Pulmonary artery endothelial cell (primary cell): ENCODE measurements around the gene ERCC3. TPM values are rescaled to one million over a fixed set of nuclear protein-coding genes. Genes with fewer than 3 reads are reported as not detected.
"Not testable (repeated sequence)": the region's sequence is repeated elsewhere in the genome, so short reads cannot be mapped to it uniquely, and the experiment has no call there.

Experiments used
- DNase-seq: peaks from one replicate; pipeline ENCODE4 v3.0.0-alpha.2; 2011; ENCODE audit warnings: low read depth, low spot score
- total RNA-seq: library from RNA; depleted of rRNA; stranded (reverse); fragments of >200 nt; gene quantifications from 2 replicates; pipeline ENCODE4 v1.2.3, GENCODE V29; 2014

Gene ERCC3
- total RNA-seq, 1 donor from 2014 or later, result 35.1 TPM

DNA sequence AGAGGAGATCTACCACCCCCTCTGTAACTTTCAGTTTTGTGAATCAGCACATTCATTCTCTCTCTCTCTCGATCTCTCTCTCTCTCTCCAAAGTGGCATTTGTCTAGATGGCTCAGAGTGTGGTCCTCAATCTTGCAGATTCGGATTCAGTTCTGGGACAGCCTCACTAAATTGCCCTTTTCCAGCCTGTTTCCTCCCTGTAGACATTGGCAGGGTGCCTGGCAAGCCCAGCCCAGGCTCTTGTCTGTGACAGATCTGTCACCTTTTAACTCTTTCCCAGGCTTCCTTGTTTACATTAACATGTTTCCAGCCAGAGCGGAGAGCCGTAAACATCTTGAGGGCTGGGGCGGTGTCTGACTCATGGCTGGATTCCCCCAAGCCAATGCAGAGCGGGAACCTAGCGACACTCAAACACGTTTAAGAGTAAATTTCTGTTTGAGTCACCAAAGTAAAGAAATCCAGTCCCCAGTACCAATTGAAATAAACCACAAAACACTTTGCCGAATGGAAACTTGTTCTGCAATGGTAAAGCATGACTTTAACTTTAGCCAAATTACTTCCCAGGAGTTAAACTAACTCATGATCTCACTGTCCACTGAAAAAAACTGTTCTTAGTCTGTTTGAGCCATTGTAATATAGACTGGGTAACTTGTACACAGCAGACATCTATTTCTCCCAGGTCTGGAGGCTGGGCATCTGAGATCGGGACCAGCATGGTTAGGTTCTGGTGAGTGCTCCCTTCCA, 67.3 kb downstream of the ERCC3 start:
- peak; percentile 32 for DNase-seq

DNA sequence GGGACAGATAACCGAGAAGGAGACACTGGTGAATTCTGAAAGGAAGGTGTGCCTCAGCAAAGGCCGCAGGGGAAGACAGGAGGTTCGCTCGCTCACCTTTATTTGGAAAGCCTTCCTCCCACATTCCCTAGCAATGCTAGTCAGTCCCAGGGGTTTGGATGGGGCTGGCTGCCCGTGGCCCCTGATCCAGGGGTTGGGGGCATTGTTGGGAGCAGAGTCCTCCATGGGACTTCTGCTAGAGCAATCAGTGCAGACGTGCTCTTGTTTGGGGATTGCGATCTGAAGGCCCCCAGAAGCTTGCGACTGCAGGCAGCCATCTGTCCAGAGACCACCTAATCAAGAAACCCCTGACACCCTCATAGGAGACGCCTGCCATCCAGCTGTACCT, 67.8 kb downstream of the ERCC3 start:
- no peak for DNase-seq

DNA sequence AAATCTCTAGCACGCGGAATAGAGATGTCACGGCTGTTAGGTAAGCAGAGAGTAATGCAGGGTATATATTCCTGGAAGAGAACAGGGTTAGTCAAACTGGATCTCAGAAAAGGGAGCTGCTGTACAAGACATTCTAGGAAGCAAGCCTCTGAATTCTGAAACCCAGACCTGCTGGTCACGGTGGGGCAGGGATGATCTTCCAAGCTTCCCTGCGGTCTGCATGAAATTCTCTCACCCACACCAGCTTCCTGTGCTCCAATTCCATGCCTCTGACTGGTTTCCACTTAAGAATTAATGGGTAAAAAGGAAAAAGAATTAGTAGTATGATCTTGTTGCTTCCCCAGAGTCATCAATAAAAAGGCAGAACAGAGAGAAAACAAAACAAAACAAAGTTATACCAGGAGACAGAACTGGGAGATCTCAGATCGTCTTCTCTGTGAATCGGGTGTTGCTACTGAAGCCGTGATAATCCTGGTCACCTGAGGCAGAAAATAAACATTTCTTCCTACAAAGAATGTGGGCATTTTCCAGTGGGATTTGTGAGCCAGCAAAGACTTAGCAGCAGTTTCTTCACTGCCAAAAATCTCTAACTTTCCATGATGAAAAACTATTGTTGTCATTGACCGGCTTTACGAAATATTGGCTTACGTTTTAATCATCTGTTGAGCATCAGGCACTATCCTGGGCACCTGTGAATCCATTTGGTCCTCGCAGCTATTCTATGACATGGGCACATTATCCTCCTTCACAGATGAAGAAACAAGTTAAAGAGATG, 68.6 kb downstream of the ERCC3 start:
- no peak for DNase-seq

- DNase-seq, result not testable (repeated sequence)
Measured at GRCh38 chr2:127224135-127224534, 69.8 kb downstream of the ERCC3 start.

- DNase-seq, result no peak
Measured at GRCh38 chr2:127220768-127221527, 73.0 kb downstream of the ERCC3 start.

DNA sequence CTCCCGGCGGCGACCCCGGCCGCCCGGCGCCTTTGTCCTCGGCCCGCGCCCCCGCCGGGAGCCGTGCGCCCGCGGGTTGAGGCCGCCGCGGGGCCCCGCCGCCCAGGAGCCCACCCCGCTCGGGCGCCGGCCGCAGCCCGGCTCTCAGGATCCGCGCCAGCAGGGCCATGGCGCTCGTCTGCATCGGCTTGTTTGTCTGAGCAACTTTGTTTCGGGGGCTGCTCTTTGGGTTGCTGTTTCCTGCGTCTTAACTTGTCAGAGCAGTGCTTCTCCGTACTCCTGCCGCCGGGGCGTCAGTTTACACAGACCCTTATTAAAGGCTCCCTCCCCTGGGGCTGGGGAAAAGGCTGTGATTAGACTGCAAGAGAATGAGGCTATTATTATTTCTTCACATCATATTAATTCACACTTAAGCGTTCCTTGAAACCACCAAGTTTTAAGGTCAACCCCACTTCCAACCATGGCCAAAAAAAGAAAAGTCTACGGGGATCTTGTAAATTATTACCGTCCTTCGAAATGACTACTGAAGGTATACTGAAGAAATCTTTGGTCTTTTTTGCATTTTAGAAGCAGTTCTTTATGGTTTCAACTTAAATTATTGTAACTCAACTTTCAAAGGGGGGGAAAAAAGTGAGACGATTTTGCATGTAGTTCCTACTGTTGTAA, 73.7 kb downstream of the ERCC3 start, which contains the start of gene CYP27C1:
Gene CYP27C1 (minus strand): TSS at position 198 of the 666 bp plus-strand sequence. CDS start 29 bp downstream, at position 169.
- no peak for DNase-seq

- no peak for DNase-seq
Measured at GRCh38 chr2:127219171-127220070, 74.5 kb downstream of the ERCC3 start.

- no peak for DNase-seq
Measured at GRCh38 chr2:127218812-127219170, 75.2 kb downstream of the ERCC3 start.

- no peak for DNase-seq
Measured at GRCh38 chr2:127217470-127218325, 76.2 kb downstream of the ERCC3 start.

DNA sequence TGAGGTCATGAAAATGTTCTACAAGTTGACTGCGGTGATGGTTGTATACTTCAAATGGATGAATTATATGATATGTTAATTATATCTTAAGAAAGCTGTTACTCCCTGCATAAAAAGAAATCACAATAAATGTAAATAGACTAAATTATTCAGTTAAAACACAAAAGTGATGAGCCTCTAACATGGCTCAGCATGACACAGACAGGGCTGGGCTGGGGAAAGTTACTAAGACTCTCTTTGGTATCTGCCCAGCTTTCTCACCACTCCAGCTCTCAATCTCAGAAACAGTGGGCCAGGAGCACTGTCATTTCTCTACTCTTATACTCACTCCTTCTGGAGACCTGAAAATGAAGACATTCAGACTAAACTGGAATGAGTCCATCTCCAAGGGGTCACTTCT, 77.4 kb downstream of the ERCC3 start:
- DNase-seq, result no peak

- no peak for DNase-seq
Measured at GRCh38 chr2:127216095-127216494, 77.8 kb downstream of the ERCC3 start.

DNA sequence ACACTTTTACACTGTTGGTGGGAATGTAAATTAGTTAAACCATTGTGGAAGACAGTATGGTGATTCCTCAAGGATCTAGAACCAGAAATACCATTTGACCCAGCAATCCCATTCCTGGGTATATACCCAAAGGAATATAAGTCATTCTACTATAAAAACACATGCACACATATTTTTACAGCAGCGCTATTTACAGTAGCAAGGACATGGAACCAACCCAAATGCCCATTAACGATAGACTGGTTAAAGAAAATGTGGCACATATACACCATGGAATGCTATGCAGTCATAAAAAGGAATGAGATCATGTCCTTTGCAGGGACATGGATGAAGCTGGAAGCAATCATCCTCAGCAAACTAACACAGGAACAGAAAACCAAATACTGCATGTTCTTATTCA, 79.7 kb downstream of the ERCC3 start:
- DNase-seq, result not testable (repeated sequence)

GRCh38 chr2:127208313-127208712, 85.6 kb downstream of the ERCC3 start:
- DNase-seq, result no peak

Other genes with a start within 250 kb of the ERCC3 start
- gene BIN1, start 187.0 kb downstream of the ERCC3 start, total RNA-seq, result 58.2 and 60.6 TPM in 2 replicates
- not detected in 2 replicates for gene CYP27C1, start 73.8 kb downstream of the ERCC3 start, total RNA-seq
- gene MAP3K2, start 93.8 kb upstream of the ERCC3 start, total RNA-seq, result 16.9 and 25.2 TPM in 2 replicates
- gene PROC, start 124.3 kb upstream of the ERCC3 start, total RNA-seq, result not detected in 2 replicates
- 37.9 and 46.8 TPM in 2 replicates for gene IWS1, start 232.3 kb upstream of the ERCC3 start, total RNA-seq
- gene MYO7B, start 241.5 kb upstream of the ERCC3 start, total RNA-seq, result 0.07 and 1.5 TPM in 2 replicates